ENCODE data around the gene LIPF. TPM values are rescaled to one million over a fixed set of nuclear protein-coding genes. Genes with fewer than 3 reads are reported as not detected.

LIPF gene, protein sequence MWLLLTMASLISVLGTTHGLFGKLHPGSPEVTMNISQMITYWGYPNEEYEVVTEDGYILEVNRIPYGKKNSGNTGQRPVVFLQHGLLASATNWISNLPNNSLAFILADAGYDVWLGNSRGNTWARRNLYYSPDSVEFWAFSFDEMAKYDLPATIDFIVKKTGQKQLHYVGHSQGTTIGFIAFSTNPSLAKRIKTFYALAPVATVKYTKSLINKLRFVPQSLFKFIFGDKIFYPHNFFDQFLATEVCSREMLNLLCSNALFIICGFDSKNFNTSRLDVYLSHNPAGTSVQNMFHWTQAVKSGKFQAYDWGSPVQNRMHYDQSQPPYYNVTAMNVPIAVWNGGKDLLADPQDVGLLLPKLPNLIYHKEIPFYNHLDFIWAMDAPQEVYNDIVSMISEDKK
- not detected in 2 replicates for total RNA-seq

DNA sequence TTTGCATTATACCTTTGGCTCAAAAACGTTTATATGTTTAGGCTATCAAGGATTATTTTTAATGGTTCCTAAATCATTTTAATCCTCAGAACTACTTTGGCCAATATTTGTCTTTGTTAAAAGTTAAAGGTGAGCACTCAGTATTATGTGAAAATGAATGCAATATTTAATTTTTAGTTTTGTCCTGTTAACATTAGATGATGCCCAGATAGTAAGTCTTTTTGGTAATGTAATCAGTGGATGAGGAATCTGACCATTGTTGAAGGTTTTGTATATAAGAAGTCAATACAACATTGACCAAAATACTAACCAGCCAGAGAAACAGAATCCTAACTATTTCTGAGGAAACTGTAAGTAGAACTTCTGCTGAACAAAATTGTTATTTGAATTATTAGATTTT is at the start of gene LIPF:
Gene LIPF (plus strand): TSS at position 301 of the 400 bp plus-strand sequence. CDS start 2,856 bp downstream, outside the sequence.
- Mint-ChIP-seq H3K27me3 (ENCODE audit: insufficient read depth) (peaks cover 10% of the 10 kb centered on the region), H3K36me3 (ENCODE audit: low read depth) (no peaks in the 10 kb centered on the region), H3K4me1 (ENCODE audit: low read depth) (no peaks in the 10 kb centered on the region), H3K9me3 (no peaks in the 10 kb centered on the region), H3K4me3 (no peak within 1 kb of the TSS), H3K27ac (no peak within 1 kb of the TSS)
- no peak for DNase-seq (ENCODE audit: low spot score)
- intact Hi-C loops (cut with micrococcal nuclease), result no loop called here

DNA sequence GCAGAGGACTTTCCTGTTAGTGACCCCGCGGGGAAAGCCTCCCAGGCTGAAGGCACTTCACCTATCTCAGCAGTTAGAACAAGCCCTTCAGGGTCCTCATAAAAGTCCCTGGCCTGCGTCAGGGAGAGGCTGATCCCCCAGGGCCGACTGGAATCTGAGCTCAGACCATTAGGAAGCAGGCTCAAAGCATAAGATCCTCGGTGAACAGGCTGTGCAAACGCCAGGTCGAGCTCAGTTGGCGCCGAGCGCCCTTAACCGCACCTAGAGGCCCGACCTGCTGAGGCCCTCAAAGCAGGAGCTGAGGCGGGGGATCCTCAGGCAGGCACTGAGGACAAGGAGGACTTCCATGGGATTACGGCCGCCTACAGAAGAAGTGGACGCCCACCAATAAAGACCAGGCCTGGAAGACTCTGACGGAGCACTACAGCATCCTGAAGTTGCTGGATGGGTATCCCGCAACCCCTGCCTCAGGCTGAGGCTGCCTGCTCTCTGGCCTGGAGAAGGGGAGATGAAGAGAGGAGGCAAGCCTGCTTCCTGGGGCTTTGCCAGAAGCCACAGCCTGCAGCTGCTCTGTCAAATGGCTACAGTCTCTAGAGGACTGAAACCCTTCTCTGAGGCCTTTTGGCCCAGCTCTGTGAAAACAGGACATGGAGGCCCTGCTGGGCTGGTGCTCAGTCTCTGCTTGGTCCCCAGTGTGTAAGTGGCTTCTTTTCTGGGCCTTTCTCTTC is 47.8 kb upstream of the LIPF start:
- Mint-ChIP-seq H3K4me3 (no peak overlapping the region), H3K4me1 (ENCODE audit: low read depth) (no peaks in the 10 kb centered on the region), H3K27me3 (ENCODE audit: insufficient read depth) (peaks cover 2% of the 10 kb centered on the region), H3K27ac (no peak overlapping the region), H3K36me3 (ENCODE audit: low read depth) (no peaks in the 10 kb centered on the region), H3K9me3 (no peaks in the 10 kb centered on the region)
- intact Hi-C loops (cut with micrococcal nuclease), result no loop called here
- DNase-seq (ENCODE audit: low spot score), result no peak

DNA sequence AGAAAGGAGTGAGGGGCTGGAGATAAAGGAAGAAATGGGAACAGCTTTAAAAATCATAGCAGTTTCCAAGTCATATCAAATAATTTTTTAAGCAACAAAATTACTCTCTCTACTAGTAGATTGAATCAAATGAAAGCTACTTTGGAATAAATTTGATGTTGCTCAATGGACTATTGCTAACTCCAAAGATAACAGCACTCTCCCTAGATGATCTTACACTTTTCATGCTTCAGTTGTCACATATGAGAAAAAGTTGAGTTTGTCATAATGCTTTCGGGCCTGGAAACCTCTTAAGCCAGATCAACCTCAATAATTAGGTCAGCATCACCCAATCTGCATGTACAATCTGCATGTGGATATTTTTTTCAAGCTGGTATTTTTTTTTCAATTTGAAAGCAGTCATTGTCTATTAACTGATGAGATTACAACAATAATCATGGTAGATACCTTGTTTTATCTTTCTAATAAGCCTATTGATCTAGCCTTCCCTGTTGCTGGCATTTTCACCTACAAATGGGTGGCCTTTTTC is 46.4 kb upstream of the LIPF start:
- peaks cover 6% of the 10 kb centered on the region for H3K27me3 Mint-ChIP-seq (ENCODE audit: insufficient read depth)
- no peak overlapping the region for H3K4me3 Mint-ChIP-seq
- no peaks in the 10 kb centered on the region for H3K4me1 Mint-ChIP-seq (ENCODE audit: low read depth)
- no peak for DNase-seq (ENCODE audit: low spot score)
- H3K9me3 Mint-ChIP-seq, result no peaks in the 10 kb centered on the region
- H3K27ac Mint-ChIP-seq, result no peak overlapping the region
- H3K36me3 Mint-ChIP-seq (ENCODE audit: low read depth), result no peaks in the 10 kb centered on the region
- intact Hi-C loops (cut with micrococcal nuclease), result no loop called here

DNA sequence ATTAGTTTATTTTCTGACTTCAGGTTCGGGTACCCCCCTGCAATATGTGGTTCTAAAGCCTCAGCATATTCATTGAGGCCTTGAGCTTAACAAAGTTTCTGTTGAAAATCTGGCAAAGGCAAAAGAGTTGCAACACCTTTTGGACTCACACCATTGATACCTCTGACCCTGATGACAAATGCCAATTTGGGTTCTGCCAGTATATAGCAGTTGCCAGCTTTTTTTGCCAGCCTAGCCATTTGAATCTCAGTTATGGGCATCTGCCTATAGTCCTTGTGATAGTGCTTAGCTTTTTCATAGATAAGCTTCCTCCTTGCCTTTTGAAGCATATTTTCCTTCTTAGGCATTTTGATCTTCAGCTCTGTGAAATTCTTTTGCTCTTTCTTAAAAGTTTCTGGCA is 45.7 kb upstream of the LIPF start:
- H3K27ac Mint-ChIP-seq, result no peak overlapping the region
- H3K4me1 Mint-ChIP-seq (ENCODE audit: low read depth), result no peaks in the 10 kb centered on the region
- no peaks in the 10 kb centered on the region for H3K9me3 Mint-ChIP-seq
- no peak overlapping the region for H3K4me3 Mint-ChIP-seq
- intact Hi-C loops (cut with micrococcal nuclease), result no loop called here
- no peaks in the 10 kb centered on the region for H3K36me3 Mint-ChIP-seq (ENCODE audit: low read depth)
- no peak for DNase-seq (ENCODE audit: low spot score)
- peaks cover 6% of the 10 kb centered on the region for H3K27me3 Mint-ChIP-seq (ENCODE audit: insufficient read depth)

DNA sequence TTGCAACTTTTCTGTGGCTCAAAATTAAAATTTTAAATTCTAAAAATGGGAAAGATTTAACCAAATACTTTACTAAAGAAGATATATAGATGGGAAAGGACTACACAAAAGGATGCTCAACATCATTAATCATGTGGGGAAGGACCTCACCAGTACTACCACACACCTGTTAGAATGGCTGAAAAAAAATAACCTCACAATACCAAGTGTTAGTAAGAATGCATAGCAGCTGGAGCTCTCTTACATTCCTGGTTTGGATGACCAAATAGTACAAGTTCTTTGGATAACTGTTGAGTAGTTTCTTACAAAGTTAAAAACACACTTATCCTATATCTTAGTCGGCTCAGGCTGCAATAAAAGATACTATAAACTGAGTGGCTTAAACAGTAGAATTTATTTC is 43.8 kb upstream of the LIPF start:
- Mint-ChIP-seq H3K4me3 (no peak overlapping the region), H3K36me3 (ENCODE audit: low read depth) (no peaks in the 10 kb centered on the region), H3K27me3 (ENCODE audit: insufficient read depth) (peaks cover 6% of the 10 kb centered on the region), H3K27ac (no peak overlapping the region), H3K9me3 (no peaks in the 10 kb centered on the region), H3K4me1 (ENCODE audit: low read depth) (no peaks in the 10 kb centered on the region)
- intact Hi-C loops (cut with micrococcal nuclease), result no loop called here
- DNase-seq (ENCODE audit: low spot score), result no peak

DNA sequence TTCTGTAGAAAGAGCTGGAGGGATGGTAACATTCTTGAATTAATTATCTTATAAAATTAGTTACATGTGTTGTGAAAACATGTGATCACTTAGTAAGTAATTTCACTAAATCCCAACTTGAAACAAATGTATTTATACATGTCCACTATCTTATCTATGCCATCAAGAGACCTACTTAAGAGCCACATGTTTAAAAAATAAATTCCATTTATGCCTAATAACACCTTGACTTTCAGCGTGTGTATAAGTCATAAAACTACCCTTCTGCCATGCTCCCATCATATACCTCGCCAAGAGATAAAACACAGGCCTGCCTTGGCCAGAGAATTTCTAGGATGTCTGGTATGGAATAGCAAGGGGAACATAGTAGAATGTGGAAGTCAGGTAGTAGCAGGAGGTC is 40.4 kb upstream of the LIPF start:
- no peak for DNase-seq (ENCODE audit: low spot score)
- intact Hi-C loops (cut with micrococcal nuclease), result no loop called here

DNA sequence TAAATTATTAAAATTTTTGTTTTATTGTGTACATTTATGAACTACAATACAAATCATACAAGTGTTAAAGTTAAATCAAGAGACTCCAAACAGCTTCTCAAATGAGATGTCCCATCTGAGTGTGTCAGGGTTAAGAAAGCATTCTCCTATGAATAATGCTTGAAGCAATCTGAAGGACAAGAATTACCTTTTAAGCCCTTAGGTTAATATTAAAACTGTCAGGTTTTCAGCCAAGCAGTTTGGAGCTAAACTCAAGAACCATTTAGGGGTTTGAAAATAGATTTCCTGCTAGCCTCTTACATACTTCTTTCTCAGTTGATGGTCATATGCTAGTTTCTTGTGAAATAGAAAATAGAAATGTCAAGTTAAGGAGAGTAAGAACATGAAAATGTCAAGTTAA is 39.4 kb upstream of the LIPF start:
- Mint-ChIP-seq H3K27ac (no peak overlapping the region), H3K9me3 (no peaks in the 10 kb centered on the region), H3K36me3 (ENCODE audit: low read depth) (no peaks in the 10 kb centered on the region), H3K4me1 (ENCODE audit: low read depth) (no peaks in the 10 kb centered on the region), H3K4me3 (no peak overlapping the region), H3K27me3 (ENCODE audit: insufficient read depth) (peaks cover 8% of the 10 kb centered on the region)
- no peak for DNase-seq (ENCODE audit: low spot score)
- intact Hi-C loops (cut with micrococcal nuclease), result no loop called here

More for the DNA sequence above, 40.4 kb upstream of the LIPF start:
- Mint-ChIP-seq H3K9me3 (no peaks in the 10 kb centered on the region), H3K36me3 (ENCODE audit: low read depth) (no peaks in the 10 kb centered on the region), H3K4me3 (no peak overlapping the region), H3K27ac (no peak overlapping the region), H3K4me1 (ENCODE audit: low read depth) (no peaks in the 10 kb centered on the region), H3K27me3 (ENCODE audit: insufficient read depth) (peaks cover 8% of the 10 kb centered on the region)

DNA sequence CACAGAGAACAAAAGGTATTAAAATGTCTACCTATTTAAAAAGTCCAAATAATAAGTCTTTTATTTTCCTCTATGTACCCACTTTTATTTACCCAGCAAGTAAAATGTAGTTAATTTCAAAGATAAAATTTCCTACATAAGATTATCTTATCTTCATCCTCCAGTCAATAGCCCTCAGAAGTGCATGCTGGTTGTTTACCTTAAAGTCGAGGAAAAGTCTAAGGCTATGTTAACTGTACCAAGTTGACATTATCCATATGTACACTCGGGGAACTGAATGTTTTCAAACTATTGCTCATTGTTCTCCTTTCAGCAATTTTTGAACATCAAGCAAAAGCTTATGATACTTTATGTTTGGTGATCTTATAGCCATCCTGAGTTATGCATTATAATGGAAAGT is 24.1 kb upstream of the LIPF start:
- intact Hi-C loops (cut with micrococcal nuclease), result no loop called here
- H3K27me3 Mint-ChIP-seq (ENCODE audit: insufficient read depth), result peaks cover 11% of the 10 kb centered on the region

DNA sequence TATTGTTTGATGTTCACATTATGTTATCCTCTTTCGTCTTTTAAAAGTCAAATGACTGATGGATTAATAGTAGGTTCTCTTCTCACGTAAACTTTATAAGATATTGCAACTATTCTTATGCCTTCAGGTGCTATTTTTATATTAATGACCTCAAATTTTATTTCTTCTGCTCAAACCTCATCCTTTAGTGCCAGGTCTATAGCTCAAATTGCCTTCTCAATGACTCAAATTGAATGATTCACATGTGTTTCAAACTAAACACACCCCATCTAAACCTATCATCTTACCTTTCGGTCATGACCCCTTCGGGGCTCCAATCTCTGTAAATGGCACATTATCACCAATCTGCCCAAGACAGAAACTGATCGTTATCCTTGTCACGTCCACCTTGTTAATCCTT is 22.0 kb upstream of the LIPF start:
- intact Hi-C loops (cut with micrococcal nuclease), result no loop called here
- Mint-ChIP-seq H3K9me3 (no peaks in the 10 kb centered on the region), H3K27ac (no peak overlapping the region), H3K27me3 (ENCODE audit: insufficient read depth) (peaks cover 13% of the 10 kb centered on the region), H3K36me3 (ENCODE audit: low read depth) (no peaks in the 10 kb centered on the region), H3K4me1 (ENCODE audit: low read depth) (no peaks in the 10 kb centered on the region), H3K4me3 (no peak overlapping the region)
- no peak for DNase-seq (ENCODE audit: low spot score)

More for the DNA sequence above, 24.1 kb upstream of the LIPF start:
- Mint-ChIP-seq H3K36me3 (ENCODE audit: low read depth) (no peaks in the 10 kb centered on the region), H3K9me3 (no peaks in the 10 kb centered on the region), H3K4me1 (ENCODE audit: low read depth) (no peaks in the 10 kb centered on the region), H3K27ac (no peak overlapping the region), H3K4me3 (no peak overlapping the region)
- no peak for DNase-seq (ENCODE audit: low spot score)

DNA sequence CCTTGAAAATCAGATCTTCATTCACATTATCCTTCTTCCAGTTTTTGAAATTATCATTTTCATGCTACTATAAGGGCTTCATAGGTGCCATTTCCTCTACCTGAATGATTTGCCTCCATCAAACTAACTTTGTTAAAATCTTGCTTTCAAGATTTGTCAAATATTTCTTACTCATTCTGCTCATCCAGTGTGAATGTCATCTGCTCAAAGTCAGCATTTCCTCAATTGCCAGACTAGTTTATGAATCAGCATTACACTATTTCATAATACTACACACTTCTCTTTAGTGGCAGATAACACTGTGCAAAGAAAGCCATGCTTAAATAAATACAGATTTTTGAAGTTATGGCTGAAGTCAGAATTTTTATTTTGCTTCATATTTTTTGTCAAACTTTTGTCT is 21.3 kb upstream of the LIPF start:
- Mint-ChIP-seq H3K9me3 (no peaks in the 10 kb centered on the region), H3K4me1 (ENCODE audit: low read depth) (no peaks in the 10 kb centered on the region), H3K27ac (no peak overlapping the region), H3K27me3 (ENCODE audit: insufficient read depth) (peaks cover 13% of the 10 kb centered on the region), H3K4me3 (no peak overlapping the region), H3K36me3 (ENCODE audit: low read depth) (no peaks in the 10 kb centered on the region)
- intact Hi-C loops (cut with micrococcal nuclease), result no loop called here
- DNase-seq (ENCODE audit: low spot score), result no peak

DNA sequence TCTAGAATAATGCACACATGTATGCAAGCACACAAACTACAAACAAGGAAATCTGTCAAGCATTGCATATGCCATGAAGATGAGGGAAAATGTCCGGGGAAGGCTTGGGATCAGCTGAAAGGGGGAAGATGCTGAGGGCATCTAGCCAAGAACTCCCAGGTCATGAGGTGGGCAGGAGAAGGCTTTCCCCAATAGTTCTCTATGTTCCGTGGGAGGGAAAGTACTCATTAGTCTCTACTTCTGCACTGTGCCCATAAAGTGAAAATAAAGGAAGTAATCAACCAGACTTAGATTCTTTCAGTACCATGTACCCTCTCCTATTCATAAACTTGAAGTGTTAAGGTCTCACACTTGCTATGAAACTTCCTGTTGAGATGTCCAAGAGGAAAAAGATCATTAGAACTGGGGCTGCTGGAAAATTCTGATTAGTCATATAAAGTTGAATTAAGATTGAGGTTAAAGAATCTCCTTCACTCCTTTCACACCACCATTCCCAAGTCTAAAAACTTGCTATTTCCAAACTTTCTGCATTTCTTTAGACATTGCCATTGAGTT is 17.1 kb upstream of the LIPF start:
- no peak overlapping the region for H3K27ac Mint-ChIP-seq
- no peaks in the 10 kb centered on the region for H3K9me3 Mint-ChIP-seq
- no peak for DNase-seq (ENCODE audit: low spot score)
- intact Hi-C loops (cut with micrococcal nuclease), result no loop called here
- no peak overlapping the region for H3K4me3 Mint-ChIP-seq
- H3K27me3 Mint-ChIP-seq (ENCODE audit: insufficient read depth), result peaks cover 15% of the 10 kb centered on the region
- H3K4me1 Mint-ChIP-seq (ENCODE audit: low read depth), result no peaks in the 10 kb centered on the region
- H3K36me3 Mint-ChIP-seq (ENCODE audit: low read depth), result no peaks in the 10 kb centered on the region

DNA sequence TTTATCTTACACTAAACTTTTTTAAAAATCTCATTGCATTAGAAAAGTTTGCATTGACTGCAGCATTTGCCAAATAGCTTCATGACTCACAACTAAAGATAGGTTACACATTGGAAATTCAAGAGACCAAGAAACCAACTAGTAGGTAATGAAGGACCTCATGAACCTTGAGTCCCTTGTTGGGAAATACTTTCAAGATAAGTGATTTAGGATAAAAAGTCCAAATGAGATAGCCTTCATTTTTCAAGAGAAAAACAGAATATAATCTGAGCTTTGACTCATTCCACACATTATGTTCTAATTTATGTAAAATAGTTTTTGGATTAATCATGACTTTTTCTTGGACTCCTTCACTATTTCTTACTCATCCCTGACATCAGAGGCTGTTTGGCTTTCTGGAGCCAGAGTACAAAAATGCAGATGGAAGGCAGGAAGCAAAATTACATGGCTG is 13.1 kb upstream of the LIPF start:
- Mint-ChIP-seq H3K27ac (no peak overlapping the region), H3K36me3 (ENCODE audit: low read depth) (no peaks in the 10 kb centered on the region), H3K9me3 (no peaks in the 10 kb centered on the region), H3K4me3 (no peak overlapping the region), H3K4me1 (ENCODE audit: low read depth) (no peaks in the 10 kb centered on the region), H3K27me3 (ENCODE audit: insufficient read depth) (peaks cover 11% of the 10 kb centered on the region)
- intact Hi-C loops (cut with micrococcal nuclease), result no loop called here
- no peak for DNase-seq (ENCODE audit: low spot score)

DNA sequence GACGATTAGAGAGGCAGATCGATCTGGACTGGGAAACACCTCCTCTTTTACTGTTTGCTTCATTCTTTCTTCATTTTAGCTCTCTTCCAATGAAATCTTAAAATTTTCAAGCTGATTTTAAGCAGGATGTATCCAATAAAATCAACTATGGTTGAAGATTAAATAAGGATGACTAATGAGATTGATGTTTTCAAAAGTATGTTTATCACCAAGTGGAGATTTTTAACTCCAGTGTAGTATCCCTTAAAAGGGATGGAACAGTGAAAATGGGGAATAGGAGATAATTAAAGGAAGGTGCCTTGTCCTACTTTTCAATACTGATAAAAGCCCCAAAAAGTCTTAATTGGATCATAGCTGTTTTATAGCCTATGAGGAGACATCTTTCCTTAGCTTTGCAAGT is 11.6 kb upstream of the LIPF start:
- Mint-ChIP-seq H3K36me3 (ENCODE audit: low read depth) (no peaks in the 10 kb centered on the region), H3K9me3 (no peaks in the 10 kb centered on the region), H3K4me1 (ENCODE audit: low read depth) (no peaks in the 10 kb centered on the region), H3K4me3 (no peak overlapping the region), H3K27ac (no peak overlapping the region), H3K27me3 (ENCODE audit: insufficient read depth) (peaks cover 14% of the 10 kb centered on the region)
- intact Hi-C loops (cut with micrococcal nuclease), result no loop called here
- DNase-seq (ENCODE audit: low spot score), result no peak
